Astrocyte of the hippocampus (primary cell): ENCODE measurements around the gene ANKFN1.

Experiments used
- DNase-seq: peaks from one replicate; pipeline ENCODE4 v3.0.0; 2011; ENCODE audit warnings: low read depth, low spot score

The ANKFN1 gene

DNA sequence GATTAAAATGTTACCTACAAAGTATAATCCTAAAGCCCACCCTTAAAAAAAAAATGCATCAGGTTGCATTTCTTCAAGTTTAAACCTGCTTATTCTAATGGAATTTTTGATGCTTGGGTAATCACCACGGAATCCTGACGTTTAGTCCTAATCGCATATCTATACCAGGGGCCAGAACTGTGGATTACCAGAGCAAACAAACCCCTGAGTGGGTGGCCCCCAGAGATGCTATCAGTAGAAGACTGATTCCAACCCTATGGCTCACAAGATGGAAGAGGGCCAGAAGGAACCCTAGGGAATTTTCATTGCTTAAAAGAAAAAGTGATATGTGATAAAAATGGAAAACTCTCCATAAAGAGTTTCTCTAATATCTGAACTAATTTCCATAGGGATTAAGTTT, 288.0 kb downstream of the ANKFN1 start:
- DNase-seq = peak; percentile 54

DNA sequence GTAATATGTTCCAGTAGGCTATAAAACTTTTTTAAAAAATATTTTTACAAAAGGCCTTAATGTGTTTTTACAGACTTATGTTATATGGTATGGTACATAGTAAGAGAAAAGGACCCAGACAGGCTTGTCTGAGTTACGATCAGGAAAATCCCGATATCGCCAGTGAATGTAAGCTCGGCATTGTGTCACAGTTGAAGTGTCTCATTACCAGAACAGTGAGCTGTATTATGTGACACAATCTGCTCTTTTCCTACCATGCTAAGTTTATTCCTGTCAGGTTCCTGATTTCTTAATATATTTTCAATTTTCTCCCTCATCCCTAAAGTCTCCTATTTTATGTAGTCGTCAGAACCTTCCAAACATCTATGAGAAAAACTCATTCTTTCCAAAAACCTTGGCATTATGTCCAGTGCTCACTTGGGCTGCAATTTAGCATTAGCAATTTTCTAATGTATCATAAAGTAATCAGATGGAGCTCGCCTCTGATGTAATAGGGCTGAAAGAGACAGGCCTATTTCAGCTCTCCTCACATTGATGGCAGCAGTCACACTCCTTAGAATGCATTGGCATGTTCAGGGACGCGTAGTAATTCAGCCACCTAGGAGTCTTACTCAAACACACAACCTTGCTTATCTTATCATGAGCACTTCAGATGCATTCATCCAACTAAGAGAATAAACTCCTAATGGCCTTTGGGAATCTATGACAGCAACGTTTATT, 292.6 kb downstream of the ANKFN1 start:
- DNase-seq = no peak

DNA sequence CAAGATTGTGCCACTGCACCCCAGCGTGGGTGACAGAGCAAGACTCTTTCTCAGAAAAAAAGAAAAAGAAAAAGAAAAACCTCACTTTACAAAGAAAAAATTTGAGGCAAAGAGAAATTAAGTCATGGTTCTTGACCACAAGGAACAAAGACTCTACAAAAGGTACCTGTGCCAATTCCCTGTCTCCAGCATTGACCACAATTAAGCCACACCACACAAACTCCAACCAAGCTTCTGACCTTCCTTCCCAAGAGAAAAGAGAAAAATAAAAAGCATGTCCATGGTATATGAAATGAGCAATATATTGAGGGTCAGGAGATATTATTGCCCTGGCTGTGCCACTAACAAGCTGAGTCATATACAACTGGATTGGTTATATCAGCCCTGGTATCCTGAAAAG, 293.9 kb downstream of the ANKFN1 start:
- peak; percentile 51 for DNase-seq

DNA sequence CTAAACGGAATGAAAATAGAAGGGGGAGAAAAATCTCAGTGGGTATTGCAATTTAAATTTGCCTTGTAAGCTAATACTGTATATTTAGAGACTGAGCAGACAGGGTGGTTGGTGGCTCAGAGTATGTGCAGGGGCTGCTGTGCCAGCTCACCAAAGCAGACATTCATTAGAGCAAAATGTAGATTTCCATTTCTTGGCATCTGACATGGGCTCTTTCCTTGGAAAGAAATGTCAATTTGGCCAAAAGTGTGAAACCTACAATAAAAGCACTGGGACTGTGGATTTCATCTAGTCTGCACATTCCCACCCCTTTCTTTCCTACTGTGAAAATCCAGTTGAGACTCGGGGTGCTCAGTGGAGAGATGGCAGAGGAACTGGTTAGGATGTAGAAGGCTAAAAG, 295.1 kb downstream of the ANKFN1 start:
- DNase-seq = peak; percentile 40

DNA sequence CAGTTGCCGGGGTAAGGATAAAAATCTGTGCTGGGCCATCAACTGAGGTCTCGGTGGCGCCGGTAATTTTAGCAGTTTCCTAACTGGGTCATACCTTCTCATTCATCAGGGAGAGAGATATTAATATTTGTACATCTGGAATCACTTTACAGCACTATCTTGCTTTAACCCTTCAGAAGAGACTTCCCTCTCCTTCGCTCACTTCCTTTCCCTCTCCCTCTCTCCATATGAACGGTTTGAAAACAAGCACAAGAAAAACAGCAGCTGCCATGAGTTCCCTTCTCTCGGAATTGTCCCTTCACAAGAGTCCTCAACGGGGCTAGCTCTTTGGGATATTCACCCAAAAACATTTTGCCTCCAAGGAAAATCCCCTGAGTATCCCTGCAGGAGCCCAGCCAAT, 295.9 kb downstream of the ANKFN1 start:
- no peak for DNase-seq

DNA sequence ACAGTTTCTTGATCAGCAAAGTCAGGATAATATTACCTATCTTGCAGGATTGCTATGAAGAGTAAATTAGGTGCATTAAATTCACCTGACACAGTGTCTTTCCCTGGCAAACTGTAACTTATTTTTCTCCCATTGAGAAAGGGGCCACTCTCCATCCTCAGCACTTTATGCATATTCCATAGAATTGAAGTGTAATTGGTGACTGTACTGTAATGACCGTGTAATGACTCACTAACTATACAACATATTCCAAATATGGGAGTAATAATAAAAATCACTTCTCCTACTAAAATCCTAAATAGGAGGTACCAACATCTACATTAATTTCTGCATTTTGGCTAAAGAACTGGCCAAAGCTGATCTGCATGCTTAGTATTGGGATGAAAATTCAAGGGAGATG, 298.4 kb downstream of the ANKFN1 start:
- no peak for DNase-seq

DNA sequence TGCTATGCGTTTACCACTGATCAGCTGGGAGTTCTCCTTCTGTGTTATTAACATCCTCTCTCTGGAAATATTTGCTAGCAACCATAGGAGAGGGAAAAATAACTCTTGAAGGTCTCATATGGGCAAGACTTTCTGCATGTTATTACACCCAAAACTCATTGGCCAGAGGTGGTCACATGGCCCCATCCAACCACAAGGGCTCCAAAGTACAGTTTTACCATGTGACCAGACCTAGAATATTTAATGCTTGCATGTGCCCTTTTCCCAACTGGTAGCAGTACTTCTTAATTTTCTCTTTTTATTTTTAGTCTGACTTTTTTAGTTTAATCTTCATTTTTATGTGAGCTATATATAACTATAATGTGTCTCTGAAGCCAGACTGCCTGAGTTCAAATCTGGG, 299.2 kb downstream of the ANKFN1 start:
- no peak for DNase-seq

- no peak for DNase-seq
Observed at GRCh38 chr17:56457501-56457900, 304.2 kb downstream of the ANKFN1 start.

DNA sequence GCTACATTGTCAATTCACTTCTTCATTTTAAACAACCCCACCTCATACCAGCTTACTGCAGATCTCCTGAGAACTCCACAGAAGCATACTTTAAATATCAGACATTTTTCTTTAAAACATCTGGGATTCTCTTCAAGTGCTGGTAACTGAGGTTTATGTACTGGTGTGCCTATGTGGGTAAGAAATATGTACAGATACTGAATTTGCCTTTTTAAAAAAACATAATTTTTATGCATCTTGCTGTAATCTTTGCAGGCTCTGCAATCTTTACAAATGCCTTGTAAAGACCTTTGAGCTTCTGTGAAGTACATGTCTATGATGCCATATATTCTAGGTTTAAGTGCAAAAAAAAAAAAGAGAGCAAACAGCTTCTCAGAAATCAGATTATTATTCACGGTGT, 312.6 kb downstream of the ANKFN1 start:
- DNase-seq = no peak

GRCh38 chr17:56468840-56469239, 315.6 kb downstream of the ANKFN1 start:
- no peak for DNase-seq

- DNase-seq = no peak
Observed at GRCh38 chr17:56471696-56472095, 318.4 kb downstream of the ANKFN1 start.

DNA sequence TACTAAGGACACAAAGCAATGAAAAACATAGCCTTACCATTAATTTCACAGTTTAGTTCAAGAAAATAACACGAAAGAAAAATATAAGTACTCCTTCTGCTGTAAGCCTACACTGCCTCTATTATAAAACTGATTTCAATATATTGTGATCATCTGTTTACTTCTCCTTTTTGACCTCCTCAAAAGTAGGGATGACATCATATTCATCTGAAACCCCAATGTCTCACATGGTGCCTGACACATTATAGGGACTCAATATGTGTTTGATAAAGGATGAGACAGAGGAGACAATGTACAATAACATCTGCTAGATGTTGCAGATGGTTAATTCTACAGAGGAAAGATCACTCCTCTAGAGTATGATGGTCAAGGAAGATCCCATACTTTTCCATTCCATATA, 321.8 kb downstream of the ANKFN1 start:
- DNase-seq = no peak

DNA sequence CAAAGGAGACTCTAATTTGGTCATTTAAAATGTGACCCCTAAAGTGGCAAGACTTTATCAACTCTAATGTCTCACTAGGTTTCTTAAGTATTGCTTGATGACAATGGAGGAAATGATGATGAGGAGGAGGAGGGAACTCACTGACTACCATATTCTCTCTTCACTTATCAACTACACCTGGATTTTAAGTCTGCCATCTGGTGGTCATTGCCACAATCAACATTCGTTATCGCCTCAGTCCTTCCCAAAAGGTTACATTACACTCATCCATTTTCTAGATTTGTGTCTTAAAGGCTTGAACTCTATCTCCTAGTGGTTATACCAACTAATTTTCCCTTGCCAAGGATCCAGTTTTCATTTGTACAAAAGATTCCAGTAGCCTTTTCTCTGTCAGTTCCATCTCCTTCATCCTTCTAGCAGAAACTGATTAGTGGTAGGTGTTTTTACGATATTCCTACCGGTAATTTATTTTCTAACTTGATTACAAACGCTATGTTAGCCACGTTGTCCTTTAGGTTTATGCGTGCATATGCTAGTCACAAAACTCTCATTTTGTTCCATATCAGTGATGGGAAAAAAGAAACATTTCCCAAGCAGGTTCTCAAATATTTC, 325.7 kb downstream of the ANKFN1 start:
- DNase-seq = peak; percentile 35

GRCh38 chr17:56480501-56480900, 327.2 kb downstream of the ANKFN1 start:
- DNase-seq = no peak

DNA sequence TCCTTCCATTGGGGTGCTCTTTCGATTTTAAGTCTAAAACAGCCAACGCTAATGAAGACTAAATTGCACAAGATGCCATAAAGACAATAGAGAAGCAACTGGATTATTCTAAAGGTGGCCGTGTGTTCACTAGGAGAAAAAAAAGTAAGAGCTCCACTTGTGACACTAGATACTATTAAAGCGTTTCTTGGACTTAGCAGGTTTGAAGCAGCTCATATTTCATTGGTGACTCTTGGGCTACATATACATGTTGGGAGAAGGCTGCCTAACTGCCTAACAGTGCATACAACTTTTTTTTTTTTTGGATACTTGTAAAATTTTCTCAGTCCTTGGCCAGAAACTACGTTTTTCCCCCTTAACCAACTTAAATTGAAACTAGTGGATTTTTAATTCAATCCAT, 328.4 kb downstream of the ANKFN1 start:
- no peak for DNase-seq

- no peak for DNase-seq
Observed at GRCh38 chr17:56482229-56482628, 329.0 kb downstream of the ANKFN1 start.

DNA sequence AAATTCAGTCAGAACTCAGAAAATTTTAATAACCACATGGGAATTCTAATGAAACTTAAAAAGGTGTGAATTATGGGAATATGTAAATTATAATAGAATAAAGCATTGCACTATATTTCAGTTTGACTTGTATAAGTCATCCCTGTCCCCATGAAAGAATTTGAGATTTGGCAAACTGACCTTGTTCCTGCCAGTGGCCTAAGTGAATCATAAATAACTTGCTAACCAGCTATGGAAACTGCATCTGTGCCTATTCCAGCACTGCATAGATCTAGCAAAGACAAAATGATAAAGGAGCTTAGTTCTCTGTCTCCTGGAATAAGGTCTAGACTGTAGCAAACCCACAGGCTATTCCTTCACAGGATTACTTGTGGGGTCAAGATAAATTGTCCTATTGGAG, 333.5 kb downstream of the ANKFN1 start:
- no peak for DNase-seq

- DNase-seq = no peak
Observed at GRCh38 chr17:56488800-56489199, 335.5 kb downstream of the ANKFN1 start.

GRCh38 chr17:56489980-56490379, 336.7 kb downstream of the ANKFN1 start:
- DNase-seq = no peak

GRCh38 chr17:56495556-56495955, 342.3 kb downstream of the ANKFN1 start:
- no peak for DNase-seq

GRCh38 chr17:56497132-56497531, 343.9 kb downstream of the ANKFN1 start:
- no peak for DNase-seq

GRCh38 chr17:56499799-56500388, 346.6 kb downstream of the ANKFN1 start:
- peak; percentile 32 for DNase-seq

- DNase-seq = no peak
Observed at GRCh38 chr17:56502120-56502654, 348.9 kb downstream of the ANKFN1 start.
